Mesenchymal stem cell (in vitro differentiated cells and primary cell): Measurements from ENCODE around the gene THTPA.
"Not testable (repeated sequence)": the region's sequence is repeated elsewhere in the genome, so short reads cannot be mapped to it uniquely, and the experiment has no call there.

Experiments used
- DNase-seq: peaks from one replicate; pipeline ENCODE4 v3.0.0-alpha.2; 2013
- H2AFZ ChIP-seq: one replicate; pipeline ENCODE4 v1.6.1; 2013; ENCODE audit warnings: low read depth, mild to moderate bottlenecking, control low read depth, inconsistent platforms, low read length, moderate library complexity
- H2AK5ac ChIP-seq: 2 replicates; pipeline ENCODE4 v1.6.1; 2013; ENCODE audit warnings: low read length, moderate library complexity, mild to moderate bottlenecking, inconsistent platforms; ENCODE audit not compliant: severe bottlenecking
- H2BK120ac ChIP-seq: one replicate; pipeline ENCODE4 v1.6.1; 2013; ENCODE audit warnings: low read depth, mild to moderate bottlenecking, inconsistent platforms, low read length, moderate library complexity
- H2BK12ac ChIP-seq, 2 experiments: one replicate each; pipeline ENCODE4 v1.6.1; 2013; ENCODE audit warnings: inconsistent platforms in 2 of 2, low read length in 2 of 2, mild to moderate bottlenecking in 2 of 2, moderate library complexity in 2 of 2, control low read depth in 1 of 2
- H2BK15ac ChIP-seq: one replicate; pipeline ENCODE4 v1.6.1; 2013; ENCODE audit warnings: mild to moderate bottlenecking, low read depth, inconsistent platforms; ENCODE audit not compliant: poor library complexity, severe bottlenecking
- H2BK5ac ChIP-seq: 2 replicates; pipeline ENCODE4 v1.6.1; 2013; ENCODE audit warnings: low read depth, mild to moderate bottlenecking, low read length, control low read depth, inconsistent platforms; ENCODE audit not compliant: poor library complexity, severe bottlenecking
- H3K14ac ChIP-seq, 2 experiments: one replicate each; pipeline ENCODE4 v1.6.1; 2013; ENCODE audit warnings: inconsistent platforms in 2 of 2, low read length in 2 of 2, control low read depth in 1 of 2, mild to moderate bottlenecking in 1 of 2, moderate library complexity in 1 of 2
- H3K18ac ChIP-seq, 2 experiments: one replicate each; pipeline ENCODE4 v1.6.1; 2013; ENCODE audit warnings: inconsistent platforms in 2 of 2, low read length in 2 of 2, control low read depth in 1 of 2, low read depth in 1 of 2, mild to moderate bottlenecking in 1 of 2
- H3K23ac ChIP-seq, 2 experiments: one replicate each; pipeline ENCODE4 v1.6.1; 2013; ENCODE audit warnings: inconsistent platforms in 2 of 2, low read length in 2 of 2, mild to moderate bottlenecking in 2 of 2, moderate library complexity in 2 of 2, control low read depth in 1 of 2
- H3K27ac ChIP-seq: 2 replicates; pipeline ENCODE4 v1.5.1; 2013; ENCODE audit warnings: mild to moderate bottlenecking, moderate library complexity, low read length, control low read depth, inconsistent platforms; ENCODE audit not compliant: poor library complexity, severe bottlenecking
- H3K27me3 ChIP-seq, 2 experiments: 2 replicates each; pipeline versions ENCODE4 v1.6.1 to v1.7.0; 2013; ENCODE audit warnings: low read length in 2 of 2, mild to moderate bottlenecking in 2 of 2, moderate library complexity in 2 of 2, control low read depth in 1 of 2, inconsistent platforms in 1 of 2; ENCODE audit not compliant: control insufficient read depth in 1 of 2, insufficient read depth in 1 of 2
- H3K36me3 ChIP-seq, 2 experiments: 2 replicates each; pipeline versions ENCODE4 v1.6.1 to v1.7.0; 2013; ENCODE audit warnings: low read length in 2 of 2, control low read depth in 1 of 2, inconsistent platforms in 1 of 2, low read depth in 1 of 2, mild to moderate bottlenecking in 1 of 2; ENCODE audit not compliant: insufficient read depth in 2 of 2, control insufficient read depth in 1 of 2
- H3K4ac ChIP-seq, 2 experiments: one replicate each; pipeline ENCODE4 v1.6.1; 2013; ENCODE audit warnings: inconsistent platforms in 2 of 2, low read length in 2 of 2, mild to moderate bottlenecking in 2 of 2, moderate library complexity in 2 of 2, control low read depth in 1 of 2, low read depth in 1 of 2
- H3K4me1 ChIP-seq: 2 replicates; pipeline ENCODE4 v1.6.1; 2013; ENCODE audit warnings: low read depth, low read length, control low read depth; ENCODE audit not compliant: control insufficient read depth, insufficient read depth
- H3K4me2 ChIP-seq: 2 replicates; pipeline ENCODE4 v1.6.1; 2013; ENCODE audit warnings: low read length, mild to moderate bottlenecking, inconsistent platforms; ENCODE audit not compliant: poor library complexity, severe bottlenecking
- H3K4me3 ChIP-seq, 2 experiments: 2 replicates each; pipeline versions ENCODE4 v1.5.1 to v1.7.0; 2013; ENCODE audit warnings: low read length in 2 of 2, mild to moderate bottlenecking in 2 of 2, control low read depth in 1 of 2, low read depth in 1 of 2; ENCODE audit not compliant: insufficient read depth in 1 of 2
- H3K79me1 ChIP-seq: replicated peaks from 2 replicates; pipeline ENCODE4 v1.6.1; 2013; ENCODE audit warnings: mild to moderate bottlenecking, control low read depth, low read length, inconsistent platforms; ENCODE audit not compliant: poor library complexity, severe bottlenecking
- H3K9ac ChIP-seq: 2 replicates; pipeline ENCODE4 v1.7.0; 2013; ENCODE audit warnings: mild to moderate bottlenecking, low read length, moderate library complexity
- H3K9me3 ChIP-seq: 2 replicates; pipeline ENCODE4 v1.7.0; 2013; ENCODE audit warnings: mild to moderate bottlenecking, low read length; ENCODE audit not compliant: control insufficient read depth
- H4K8ac ChIP-seq: one replicate; pipeline ENCODE4 v1.6.1; 2013; ENCODE audit warnings: inconsistent platforms, mild to moderate bottlenecking, low read length, moderate library complexity
- H4K91ac ChIP-seq: one replicate; pipeline ENCODE4 v1.6.1; 2013; ENCODE audit warnings: mild to moderate bottlenecking, low read length, inconsistent platforms
- WGBS: methylation state at CpG from one replicate; pipeline ENCODE4 v1.1.7; 2013; ENCODE audit warnings: mixed read lengths; 5-methylcytosine and 5-hydroxymethylcytosine counted together

Gene THTPA

GRCh38 chr14:23583761-23584526 lies 27.9 kb downstream of the THTPA start:
- H2BK5ac ChIP-seq, H3K23ac ChIP-seq, H4K91ac ChIP-seq, H2BK120ac ChIP-seq, H3K9ac ChIP-seq, H4K8ac ChIP-seq, H3K18ac ChIP-seq, H3K36me3 ChIP-seq, H2BK12ac ChIP-seq, H3K9me3 ChIP-seq, H2BK15ac ChIP-seq, H3K14ac ChIP-seq, H3K27ac ChIP-seq, H3K79me1 ChIP-seq, H3K4me2 ChIP-seq, H3K4ac ChIP-seq, H3K4me3 ChIP-seq, H2AFZ ChIP-seq, H3K4me1 ChIP-seq, H2AK5ac ChIP-seq, DNase-seq: not testable (repeated sequence)
- peaks cover 26 to 31% of the 10 kb centered on the region in 2 experiments for H3K27me3 ChIP-seq
- WGBS = 93% methylated on average over 17 of the region's 25 CpGs

- not testable (repeated sequence) for H3K9me3 ChIP-seq, H2BK5ac ChIP-seq, H3K9ac ChIP-seq, H3K4me2 ChIP-seq, H3K18ac ChIP-seq, H3K4me3 ChIP-seq, H4K8ac ChIP-seq, H3K23ac ChIP-seq, H3K27ac ChIP-seq, H2AK5ac ChIP-seq, H3K14ac ChIP-seq, H2BK15ac ChIP-seq, H2BK12ac ChIP-seq, H2AFZ ChIP-seq, H2BK120ac ChIP-seq, H3K79me1 ChIP-seq, H4K91ac ChIP-seq, H3K4me1 ChIP-seq, H3K4ac ChIP-seq, DNase-seq, H3K36me3 ChIP-seq
- WGBS = 84% methylated on average over 7 of the region's 26 CpGs
- H3K27me3 ChIP-seq = peaks cover 20 to 27% of the 10 kb centered on the region in 2 experiments
These were observed 28.6 kb downstream of the THTPA start for GRCh38 chr14:23584527-23585203.

GRCh38 chr14:23588884-23589598 lies 33.0 kb downstream of the THTPA start:
- H3K4ac ChIP-seq = no peak overlapping the region
- H3K23ac ChIP-seq = no peak overlapping the region
- H3K18ac ChIP-seq = no peak overlapping the region
- H2BK5ac ChIP-seq = no peak overlapping the region
- no peak overlapping the region for H3K9ac ChIP-seq
- peaks cover 5 to 13% of the 10 kb centered on the region in 2 experiments for H3K27me3 ChIP-seq
- H3K36me3 ChIP-seq = no peaks in the 10 kb centered on the region
- no peak overlapping the region for H2AK5ac ChIP-seq
- no peak overlapping the region for H3K4me2 ChIP-seq
- no peak overlapping the region for H3K4me3 ChIP-seq
- no peak overlapping the region for H2AFZ ChIP-seq
- no peak overlapping the region for H3K14ac ChIP-seq
- no peak overlapping the region for H3K27ac ChIP-seq
- H2BK120ac ChIP-seq = no peak overlapping the region
- H3K79me1 ChIP-seq = no peaks in the 10 kb centered on the region
- no peaks in the 10 kb centered on the region for H3K4me1 ChIP-seq
- H3K9me3 ChIP-seq = no peaks in the 10 kb centered on the region
- H4K91ac ChIP-seq = no peak overlapping the region
- H2BK12ac ChIP-seq = no peak overlapping the region
- peak; percentile 91 for DNase-seq
- no peak overlapping the region for H4K8ac ChIP-seq
- no peak overlapping the region for H2BK15ac ChIP-seq
- 2% methylated on average over 3 of the region's 5 CpGs for WGBS

GRCh38 chr14:23589606-23590005 lies 33.5 kb downstream of the THTPA start:
- H3K9me3 ChIP-seq = no peaks in the 10 kb centered on the region

More at GRCh38 chr14:23589606-23590005, 33.5 kb downstream of the THTPA start:
- Histone ChIP-seq H3K4me2 (no peak overlapping the region), H3K4me3 (no peak overlapping the region), H4K8ac (peak overlapping the region; percentile 21), H3K27ac (no peak overlapping the region), H3K9ac (no peak overlapping the region), H3K27me3 (peaks cover 5 to 14% of the 10 kb centered on the region in 2 experiments), H3K4me1 (no peaks in the 10 kb centered on the region), H2BK12ac (no peak overlapping the region), H3K36me3 (no peaks in the 10 kb centered on the region), H2BK5ac (no peak overlapping the region), H3K4ac (no peak overlapping the region), H2BK15ac (no peak overlapping the region), H2AFZ (no peak overlapping the region), H3K79me1 (no peaks in the 10 kb centered on the region), H2AK5ac (no peak overlapping the region), H3K18ac (peak overlapping the region in 1 of 2 experiments; percentile 43), H4K91ac (no peak overlapping the region), H3K14ac (peak overlapping the region in 1 of 2 experiments; percentile 48), H2BK120ac (no peak overlapping the region), H3K23ac (no peak overlapping the region)
- no peak for DNase-seq
- WGBS = 89% methylated on average over 1 of the region's 2 CpGs
